ENCODE results near the gene CLDN20. TPM values are rescaled to one million over a fixed set of nuclear protein-coding genes. Genes with fewer than 3 reads are reported as not detected.
"Not testable (repeated sequence)": the region's sequence is repeated elsewhere in the genome, so short reads cannot be mapped to it uniquely, and the experiment has no call there.

Gene CLDN20
- total RNA-seq, 1 donor from 2014 or later = not detected

DNA sequence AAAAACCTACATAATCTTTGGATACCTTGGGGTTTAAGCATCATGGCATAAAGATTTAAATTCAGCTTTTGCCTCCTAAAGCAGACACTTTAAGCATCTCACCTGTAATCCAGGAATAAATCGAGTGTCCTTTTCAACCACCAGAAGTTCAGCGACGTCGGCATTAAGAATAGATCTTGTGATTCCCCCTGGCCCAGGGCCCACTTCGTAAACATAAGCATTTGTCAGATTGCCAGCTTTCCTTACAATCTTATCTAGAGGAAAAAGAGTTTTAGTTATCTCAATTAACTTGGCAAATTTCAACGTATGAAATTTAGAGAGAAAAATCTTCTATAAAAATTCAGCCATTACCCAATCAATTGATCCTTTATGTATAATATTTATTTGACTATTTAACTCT, 47.3 kb downstream of the CLDN20 start:
- Histone ChIP-seq H3K36me3 (peaks cover 21% of the 10 kb centered on the region), H3K27me3 (ENCODE audit: low read depth) (no peaks in the 10 kb centered on the region), H3K4me1 (peaks cover 37% of the 10 kb centered on the region), H3K9me3 (replicated peaks) (no peaks in the 10 kb centered on the region), H3K4me3 (no peak overlapping the region), H3K27ac (replicated peaks) (no peak overlapping the region)
- no peak for DNase-seq
- intact Hi-C loops (cut with micrococcal nuclease) = no loop called here
- TF ChIP-seq, protein P1, sequence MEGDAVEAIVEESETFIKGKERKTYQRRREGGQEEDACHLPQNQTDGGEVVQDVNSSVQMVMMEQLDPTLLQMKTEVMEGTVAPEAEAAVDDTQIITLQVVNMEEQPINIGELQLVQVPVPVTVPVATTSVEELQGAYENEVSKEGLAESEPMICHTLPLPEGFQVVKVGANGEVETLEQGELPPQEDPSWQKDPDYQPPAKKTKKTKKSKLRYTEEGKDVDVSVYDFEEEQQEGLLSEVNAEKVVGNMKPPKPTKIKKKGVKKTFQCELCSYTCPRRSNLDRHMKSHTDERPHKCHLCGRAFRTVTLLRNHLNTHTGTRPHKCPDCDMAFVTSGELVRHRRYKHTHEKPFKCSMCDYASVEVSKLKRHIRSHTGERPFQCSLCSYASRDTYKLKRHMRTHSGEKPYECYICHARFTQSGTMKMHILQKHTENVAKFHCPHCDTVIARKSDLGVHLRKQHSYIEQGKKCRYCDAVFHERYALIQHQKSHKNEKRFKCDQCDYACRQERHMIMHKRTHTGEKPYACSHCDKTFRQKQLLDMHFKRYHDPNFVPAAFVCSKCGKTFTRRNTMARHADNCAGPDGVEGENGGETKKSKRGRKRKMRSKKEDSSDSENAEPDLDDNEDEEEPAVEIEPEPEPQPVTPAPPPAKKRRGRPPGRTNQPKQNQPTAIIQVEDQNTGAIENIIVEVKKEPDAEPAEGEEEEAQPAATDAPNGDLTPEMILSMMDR (IDR thresholded peaks at IDR 0.05; ENCODE audit: borderline replicate concordance) = no peak

- TF ChIP-seq, protein P1 (IDR thresholded peaks at IDR 0.05; ENCODE audit: borderline replicate concordance) = no peak
- peaks cover 36% of the 10 kb centered on the region for H3K4me1 ChIP-seq
- DNase-seq = no peak
- H3K9me3 ChIP-seq (replicated peaks) = no peaks in the 10 kb centered on the region
- intact Hi-C loops (cut with micrococcal nuclease) = no loop called here
- H3K36me3 ChIP-seq = peaks cover 20% of the 10 kb centered on the region
- H3K27me3 ChIP-seq (ENCODE audit: low read depth) = no peaks in the 10 kb centered on the region
- H3K27ac ChIP-seq (replicated peaks) = no peak overlapping the region
- no peak overlapping the region for H3K4me3 ChIP-seq
Measured at GRCh38 chr6:155311583-155311982, 47.8 kb downstream of the CLDN20 start.

DNA sequence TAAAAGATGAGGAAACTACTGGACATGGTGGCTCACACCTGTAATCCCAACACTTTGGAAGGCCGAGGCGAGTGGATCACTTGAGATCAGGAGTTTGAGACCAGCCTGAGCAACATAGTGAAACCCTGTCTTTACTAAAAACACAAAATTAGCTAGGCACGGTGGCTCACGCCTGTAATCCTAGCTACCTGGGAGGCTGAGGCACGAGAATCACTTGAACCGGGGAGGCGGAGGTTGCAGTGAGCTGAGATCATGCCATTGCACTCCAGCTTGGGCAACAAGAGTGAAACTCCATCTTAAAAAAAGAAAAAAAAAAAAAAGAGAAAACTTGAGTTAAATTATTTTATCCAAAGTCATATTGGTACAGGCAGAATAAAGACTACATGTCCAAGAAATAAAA, 49.1 kb downstream of the CLDN20 start:
- Histone ChIP-seq H3K4me1 (peaks cover 36% of the 10 kb centered on the region), H3K36me3 (peaks cover 13% of the 10 kb centered on the region), H3K4me3 (peak overlapping the region; percentile 83)
- intact Hi-C loops (cut with micrococcal nuclease); DNase-seq; H3K27ac ChIP-seq (replicated peaks); H3K9me3 ChIP-seq (replicated peaks); H3K27me3 ChIP-seq (ENCODE audit: low read depth): not testable (repeated sequence)

DNA sequence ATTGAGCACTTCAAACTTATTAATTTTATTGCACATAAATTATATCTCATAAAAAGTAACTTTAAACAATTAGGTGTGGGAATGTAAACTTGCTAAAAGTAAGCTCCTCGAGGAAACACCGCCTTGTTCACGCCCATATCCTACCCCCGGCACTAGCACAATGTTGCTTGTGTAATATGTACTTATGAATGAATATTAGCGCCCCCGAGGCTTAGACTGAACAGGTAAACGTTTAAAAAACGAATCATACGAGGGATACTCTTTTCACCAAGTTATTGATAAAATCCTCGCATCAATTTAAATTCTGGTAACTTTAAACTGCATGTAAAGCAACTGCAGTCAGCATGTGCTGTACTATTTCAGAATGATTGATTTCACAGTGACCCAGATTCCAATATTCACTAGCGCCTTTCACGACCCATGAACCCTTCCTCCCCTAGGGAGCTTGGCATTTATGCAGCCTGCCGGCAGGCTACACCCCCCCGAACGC, 49.8 kb downstream of the CLDN20 start:
- H3K27ac ChIP-seq (replicated peaks) = peak overlapping the region; percentile 96
- peaks cover 36% of the 10 kb centered on the region for H3K4me1 ChIP-seq
- intact Hi-C loops (cut with micrococcal nuclease) = no loop called here
- TF ChIP-seq, protein P1 (IDR thresholded peaks at IDR 0.05; ENCODE audit: borderline replicate concordance) = no peak
- no peak for DNase-seq
- peaks cover 6% of the 10 kb centered on the region for H3K36me3 ChIP-seq
- no peaks in the 10 kb centered on the region for H3K27me3 ChIP-seq (ENCODE audit: low read depth)
- H3K4me3 ChIP-seq = peak overlapping the region; percentile 83
- H3K9me3 ChIP-seq (replicated peaks) = no peaks in the 10 kb centered on the region

DNA sequence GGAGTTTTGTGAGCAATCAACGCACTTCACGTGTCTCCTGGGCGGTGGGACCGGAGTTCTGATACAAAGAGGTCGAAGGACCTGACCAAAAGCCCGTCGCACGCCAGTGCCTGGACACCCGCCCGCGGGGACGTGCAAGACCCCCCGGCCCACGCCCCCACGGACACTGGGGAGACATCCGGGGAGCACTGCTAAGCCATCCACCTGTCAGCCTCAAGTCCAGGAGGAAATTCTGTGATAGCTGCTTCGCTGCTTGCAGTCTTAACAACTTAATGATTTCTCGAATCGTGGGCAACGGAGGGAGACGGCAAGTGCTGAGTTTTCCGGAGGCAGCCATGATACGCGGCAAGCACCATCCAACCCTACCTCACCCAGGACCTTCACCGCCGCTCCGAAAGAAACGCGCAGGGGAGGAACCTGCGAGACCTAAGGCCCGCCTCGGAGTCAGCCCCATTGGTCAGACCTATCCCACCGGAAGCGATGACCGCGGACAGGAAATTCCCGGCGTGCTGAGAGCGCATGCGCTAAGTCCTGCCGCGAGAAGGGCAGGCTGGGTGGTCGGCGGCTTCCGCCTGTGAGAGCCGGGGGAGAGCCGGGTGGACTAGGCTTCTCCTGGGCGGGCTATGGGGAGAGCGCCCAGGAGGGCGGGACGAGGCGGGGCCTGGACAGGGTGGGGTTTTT, 50.4 kb downstream of the CLDN20 start, which contains the start of gene TFB1M:
TSS of gene TFB1M (minus strand) at position 393 of the 681 bp plus-strand sequence. CDS start at position 337, 56 bp downstream.
- no peaks in the 10 kb centered on the region for H3K27me3 ChIP-seq (ENCODE audit: low read depth)
- peak within 1 kb of the TSS; percentile 83 for H3K4me3 ChIP-seq
- H3K4me1 ChIP-seq = peaks cover 36% of the 10 kb centered on the region
- peak; percentile 98 for DNase-seq
- H3K27ac ChIP-seq (replicated peaks) = peak within 1 kb of the TSS; percentile 96
- TF ChIP-seq, protein P1 (IDR thresholded peaks at IDR 0.05; ENCODE audit: borderline replicate concordance) = no peak
- intact Hi-C loops (cut with micrococcal nuclease) = no loop called here
- peaks cover 6% of the 10 kb centered on the region for H3K36me3 ChIP-seq
- H3K9me3 ChIP-seq (replicated peaks) = no peaks in the 10 kb centered on the region
